ENCODE measurements around the gene ACO1.

ACO1 gene

GRCh38 chr9:32382565-32383320 lies 1.7 kb upstream of the ACO1 start:
- no peak for DNase-seq (ENCODE audit: low read depth in 2 of 2)

DNA sequence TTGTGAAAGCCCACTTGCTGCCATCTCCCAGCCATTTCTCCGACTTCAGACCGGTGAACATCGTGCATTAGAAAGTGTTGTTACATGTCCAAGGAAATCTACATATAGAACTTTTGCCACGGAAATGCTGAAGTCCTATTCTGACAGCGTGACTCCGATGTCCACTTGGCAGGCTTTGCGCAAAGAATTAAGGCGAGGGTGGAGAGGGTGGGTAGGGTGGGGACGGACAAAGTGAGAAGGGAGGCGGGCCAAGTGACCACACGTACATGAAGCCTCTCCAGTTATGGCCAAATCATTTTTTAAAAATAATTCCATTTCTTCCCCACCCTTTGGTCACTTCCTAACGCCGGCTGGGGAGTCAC lies 460 bp upstream of the ACO1 start:
- no peak for DNase-seq (ENCODE audit: low read depth in 2 of 2)

- no peak for DNase-seq (ENCODE audit: low read depth in 2 of 2)
Measured at GRCh38 chr9:32385152-32385884, 875 bp downstream of the ACO1 start.

DNA sequence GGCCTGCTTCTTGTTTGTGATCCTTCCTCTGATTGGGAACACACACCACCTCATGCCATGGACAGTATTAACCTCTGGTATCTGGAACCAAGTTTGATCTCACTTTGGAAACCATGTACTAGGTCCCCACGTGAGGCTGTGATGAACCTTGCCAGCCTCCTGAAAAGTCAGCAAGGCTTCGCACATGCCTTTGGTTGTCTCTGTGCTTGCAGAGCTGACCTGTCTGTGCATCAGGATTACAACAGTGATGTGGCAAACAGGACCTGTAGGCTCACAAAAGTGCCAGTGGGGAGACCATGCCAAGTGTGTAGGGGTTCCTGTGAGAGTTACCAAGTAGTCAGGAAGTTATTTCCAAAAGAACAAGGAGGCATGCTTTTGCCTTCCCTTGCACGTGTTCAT lies 1.4 kb downstream of the ACO1 start:
- no peak for DNase-seq (ENCODE audit: low read depth in 2 of 2)

DNA sequence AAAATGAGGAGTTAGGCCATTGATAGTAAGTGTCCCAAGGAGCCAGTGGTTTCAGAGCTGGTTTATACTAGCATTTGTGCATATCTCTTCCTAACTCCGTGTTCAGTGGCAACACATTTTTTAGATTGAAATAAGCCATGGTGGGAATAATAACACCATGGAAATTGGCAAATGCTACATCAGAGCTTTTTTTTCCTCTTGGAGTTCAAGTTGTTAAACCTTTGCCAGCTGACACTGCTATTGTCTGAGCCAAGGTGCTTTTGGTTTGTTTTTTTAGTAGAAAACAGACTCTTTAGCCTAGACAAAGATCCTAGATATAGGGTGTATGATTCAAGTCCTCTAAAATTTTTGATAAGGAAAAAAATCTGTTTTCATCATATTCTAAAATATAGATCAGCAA lies 2.8 kb downstream of the ACO1 start:
- DNase-seq (ENCODE audit: low read depth in 2 of 2), result no peak

GRCh38 chr9:32389365-32389764 lies 4.9 kb downstream of the ACO1 start:
- no peak for DNase-seq (ENCODE audit: low read depth in 2 of 2)

DNA sequence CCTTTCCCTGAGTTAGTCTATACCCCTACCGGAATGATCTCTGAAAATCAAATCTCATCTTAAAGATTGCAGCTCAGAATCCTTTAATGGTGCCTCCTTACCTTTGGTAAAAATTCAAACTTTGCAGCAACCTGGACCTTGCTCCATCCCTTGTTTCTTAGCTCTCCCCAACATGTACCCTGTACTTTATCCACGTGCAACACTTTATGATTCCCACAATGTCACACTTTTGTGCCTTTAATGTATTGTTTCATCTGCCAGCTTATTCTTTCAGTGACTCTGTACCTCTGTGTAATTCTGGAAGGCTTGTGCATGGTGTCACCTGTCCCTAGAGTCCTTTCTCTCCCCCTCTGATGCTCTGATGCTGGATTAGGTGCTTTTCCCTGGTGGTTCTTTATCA lies 9.5 kb downstream of the ACO1 start:
- no peak for DNase-seq (ENCODE audit: low read depth in 2 of 2)

GRCh38 chr9:32394381-32395049 lies 10.1 kb downstream of the ACO1 start:
- no peak for DNase-seq (ENCODE audit: low read depth in 2 of 2)

DNA sequence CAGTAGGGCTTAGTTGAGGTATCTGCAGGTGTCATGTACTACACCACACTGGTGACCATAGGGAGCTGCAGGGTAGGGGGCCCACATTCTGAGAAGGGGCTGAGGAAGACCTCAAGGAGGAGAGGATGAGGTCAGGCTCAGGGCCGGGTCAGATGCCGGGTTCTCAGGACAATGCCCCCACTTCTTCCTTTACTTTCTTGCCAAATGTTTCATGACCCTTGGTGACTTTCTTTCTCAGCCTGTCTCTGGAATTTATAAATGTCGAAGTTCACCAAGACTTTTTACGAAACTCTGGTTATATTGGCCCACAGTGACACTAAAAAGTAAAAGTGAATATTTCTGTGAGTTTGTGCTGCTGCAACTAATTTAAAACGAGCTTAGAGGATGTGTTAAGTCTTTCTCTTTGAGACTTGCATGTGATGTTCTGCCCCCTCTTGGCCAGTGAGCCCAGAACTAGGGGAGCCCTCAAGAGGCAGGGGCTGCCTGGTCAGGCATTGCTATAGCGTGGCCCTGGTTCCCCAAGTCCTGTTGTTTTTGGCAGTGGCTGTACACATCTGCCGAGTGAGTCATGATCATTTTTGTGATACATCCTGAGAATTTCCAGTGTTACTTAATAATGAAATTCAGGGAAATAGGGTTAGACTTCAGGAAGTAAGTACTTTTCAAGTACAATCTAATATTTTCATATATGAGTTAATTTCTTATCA lies 11.2 kb downstream of the ACO1 start:
- no peak for DNase-seq (ENCODE audit: low read depth in 2 of 2)

- no peak for DNase-seq (ENCODE audit: low read depth in 2 of 2)
Measured at GRCh38 chr9:32398207-32398606, 13.8 kb downstream of the ACO1 start.

- no peak for DNase-seq (ENCODE audit: low read depth in 2 of 2)
Measured at GRCh38 chr9:32399110-32399815, 14.8 kb downstream of the ACO1 start.

GRCh38 chr9:32401488-32401887 lies 17.0 kb downstream of the ACO1 start:
- DNase-seq (ENCODE audit: low read depth in 2 of 2), result no peak

DNA sequence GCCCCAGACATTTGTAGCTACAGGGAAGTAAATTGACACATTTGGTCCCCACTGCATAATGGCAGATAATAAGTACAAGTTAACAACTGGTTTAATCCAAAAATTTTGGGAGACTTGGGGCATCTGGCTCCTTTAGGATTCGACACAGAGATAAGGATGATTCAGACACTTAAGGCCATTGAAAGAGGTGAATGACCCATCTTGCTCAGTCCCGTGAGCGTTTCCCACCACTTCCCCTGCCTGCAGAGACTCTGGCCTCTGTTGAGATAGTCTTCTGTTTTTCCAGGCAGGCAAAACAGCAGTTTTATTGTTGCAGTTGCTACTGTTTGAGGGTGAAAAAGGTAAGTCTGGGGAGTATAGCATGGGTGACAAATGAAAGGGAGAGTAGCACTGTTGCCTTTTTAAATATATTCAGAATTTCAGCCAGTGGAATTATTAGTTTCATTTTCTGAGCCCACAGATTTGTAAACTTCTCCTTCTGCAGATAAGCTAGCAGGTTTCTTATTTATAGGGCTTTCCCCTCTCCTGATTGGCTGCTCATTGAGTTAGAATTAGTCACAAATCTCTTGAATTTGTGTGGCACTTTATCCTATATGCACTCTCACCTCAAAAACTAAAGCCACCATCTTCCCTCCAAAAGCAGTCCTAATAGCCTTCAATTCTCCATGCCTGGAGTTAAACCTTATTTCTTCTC lies 19.3 kb downstream of the ACO1 start:
- DNase-seq (ENCODE audit: low read depth in 2 of 2), result no peak

DNA sequence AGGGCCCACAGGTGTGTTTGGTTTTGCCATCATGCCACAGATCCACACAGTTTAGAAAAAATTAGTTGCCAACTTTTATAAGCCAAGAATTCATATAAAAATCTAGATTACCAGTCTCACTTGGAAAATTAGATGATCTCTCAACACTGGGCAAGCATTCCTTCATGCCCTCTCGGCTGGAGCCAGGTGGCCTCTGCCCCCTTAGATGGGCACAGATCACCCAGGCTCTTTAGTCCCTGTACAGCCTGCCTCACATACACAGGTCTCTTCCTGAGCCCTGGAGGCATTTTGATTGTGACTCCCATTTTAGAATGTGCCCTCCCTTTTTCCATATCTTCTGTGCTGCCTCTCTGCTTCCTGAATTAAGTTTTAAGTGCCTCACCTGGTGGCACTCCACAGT lies 20.0 kb downstream of the ACO1 start:
- no peak for DNase-seq (ENCODE audit: low read depth in 2 of 2)

DNA sequence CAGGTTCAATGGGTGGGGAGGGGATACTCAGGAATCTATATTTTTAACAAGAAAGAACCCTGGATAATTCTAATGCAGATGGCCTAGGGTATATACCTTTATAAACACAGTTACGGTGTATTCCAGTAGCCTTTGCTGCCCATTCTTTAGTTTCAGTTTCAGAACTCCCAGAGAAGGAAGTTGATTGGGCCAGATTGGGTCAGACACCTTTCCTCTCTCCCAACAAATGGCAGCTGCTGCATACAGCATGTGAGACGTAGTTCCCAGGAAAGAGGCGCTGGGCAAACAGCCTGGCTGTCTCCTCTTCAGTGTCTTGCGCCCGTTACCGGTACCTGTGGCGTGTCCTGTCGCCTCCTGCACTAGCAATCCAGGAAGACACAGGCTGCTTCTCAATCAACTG lies 20.4 kb downstream of the ACO1 start:
- DNase-seq (ENCODE audit: low read depth in 2 of 2), result no peak

GRCh38 chr9:32405506-32405905 lies 21.1 kb downstream of the ACO1 start:
- DNase-seq (ENCODE audit: low read depth in 2 of 2), result no peak

DNA sequence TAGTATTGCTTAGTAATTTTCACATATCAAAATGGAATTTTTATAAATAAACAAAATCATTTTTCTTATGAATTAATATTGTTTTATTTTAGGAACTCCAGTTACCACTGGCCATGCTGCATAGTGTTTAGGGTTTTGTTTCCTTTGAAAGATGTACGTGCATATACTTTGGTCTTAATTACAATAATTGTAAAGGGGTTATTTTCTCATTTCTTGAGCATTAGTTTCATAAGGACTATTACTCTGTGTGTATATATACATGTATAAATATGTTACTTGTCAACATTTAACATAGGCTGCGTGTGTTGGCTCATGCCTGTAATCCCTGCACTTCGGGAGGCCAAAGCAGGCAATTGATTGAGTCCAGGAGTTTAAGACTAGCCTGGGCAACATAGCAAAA lies 21.6 kb downstream of the ACO1 start:
- no peak for DNase-seq (ENCODE audit: low read depth in 2 of 2)

DNA sequence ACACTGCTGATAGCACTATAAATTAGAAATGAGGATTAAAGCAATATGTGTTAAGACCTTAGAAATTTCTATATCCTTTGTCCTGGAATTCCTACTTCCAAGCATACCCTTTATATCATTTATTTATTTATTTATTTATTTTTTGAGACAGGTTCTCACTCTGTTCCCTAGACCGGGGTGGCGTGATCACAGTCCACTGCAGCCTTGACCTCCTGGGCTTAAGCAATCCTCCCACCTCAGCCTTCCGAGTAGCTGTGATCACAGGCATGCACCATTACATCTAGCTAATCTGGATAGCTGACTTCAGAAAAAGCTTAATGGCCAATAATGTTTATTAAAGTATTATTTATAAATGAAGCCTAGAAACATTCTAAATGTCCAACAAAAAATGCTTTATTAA lies 27.3 kb downstream of the ACO1 start:
- DNase-seq (ENCODE audit: low read depth in 2 of 2), result no peak

DNA sequence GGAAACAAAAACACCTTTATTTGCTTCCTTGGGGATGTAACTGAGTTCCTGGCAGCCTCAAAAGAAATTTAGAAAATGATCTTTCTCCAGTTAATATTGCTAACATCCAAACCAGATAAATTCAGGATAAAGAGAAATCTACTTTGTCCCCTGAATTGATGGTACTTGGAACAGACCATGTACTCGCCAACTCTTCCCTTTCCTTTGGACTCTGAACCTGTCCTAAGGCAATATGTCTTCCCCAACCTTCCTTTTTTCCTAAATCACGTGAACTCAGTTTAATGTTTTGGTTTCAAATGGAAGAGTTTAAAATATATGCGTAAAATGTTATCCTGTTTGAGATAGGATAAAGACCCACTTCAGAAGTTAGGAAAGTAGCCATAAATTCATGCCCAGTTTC lies 28.0 kb downstream of the ACO1 start:
- DNase-seq (ENCODE audit: low read depth in 2 of 2), result no peak

- no peak for DNase-seq (ENCODE audit: low read depth in 2 of 2)
Measured at GRCh38 chr9:32413424-32413823, 29.0 kb downstream of the ACO1 start.

- no peak for DNase-seq (ENCODE audit: low read depth in 2 of 2)
Measured at GRCh38 chr9:32414856-32415255, 30.4 kb downstream of the ACO1 start.
